Midbrain (tissue), 1 donor: ENCODE measurements around the gene SMAD4.
"Not testable (repeated sequence)": the region's sequence is repeated elsewhere in the genome, so short reads cannot be mapped to it uniquely, and the experiment has no call there.

Source experiments
- DNase-seq: peaks from one replicate; lab custom pipeline; 2025; lab: John Stamatoyannopoulos, UW

Gene SMAD4

GRCh38 chr18:51111633-51112355, 81.8 kb downstream of the SMAD4 start:
- not testable (repeated sequence) for DNase-seq

GRCh38 chr18:51116996-51117395, 87.0 kb downstream of the SMAD4 start:
- not testable (repeated sequence) for DNase-seq

GRCh38 chr18:51119561-51119960, 89.5 kb downstream of the SMAD4 start:
- DNase-seq: not testable (repeated sequence)

GRCh38 chr18:51119976-51120375, 90.0 kb downstream of the SMAD4 start:
- DNase-seq: not testable (repeated sequence)

- no peak for DNase-seq
Measured at GRCh38 chr18:51120809-51121596, 91.0 kb downstream of the SMAD4 start.

GRCh38 chr18:51121597-51121857, 91.5 kb downstream of the SMAD4 start:
- no peak for DNase-seq

- no peak for DNase-seq
Measured at GRCh38 chr18:51122266-51123045, 92.4 kb downstream of the SMAD4 start.

GRCh38 chr18:51123046-51123395, 93.0 kb downstream of the SMAD4 start:
- no peak for DNase-seq

- DNase-seq: no peak
Measured at GRCh38 chr18:51123481-51123880, 93.5 kb downstream of the SMAD4 start.

- DNase-seq: no peak
Measured at GRCh38 chr18:51123936-51124486, 94.0 kb downstream of the SMAD4 start.

- DNase-seq: no peak
Measured at GRCh38 chr18:51125976-51126375, 96.0 kb downstream of the SMAD4 start.

- DNase-seq: no peak
Measured at GRCh38 chr18:51127664-51128063, 97.7 kb downstream of the SMAD4 start.

GRCh38 chr18:51128533-51128932, 98.5 kb downstream of the SMAD4 start:
- no peak for DNase-seq

- no peak for DNase-seq
Measured at GRCh38 chr18:51132256-51132935, 102.4 kb downstream of the SMAD4 start.

GRCh38 chr18:51133580-51134160, 103.7 kb downstream of the SMAD4 start:
- DNase-seq: no peak
